Mucosa of descending colon (tissue), 3 donors: Measurements from ENCODE around the gene CACNA2D1. TPM values are rescaled to one million over a fixed set of nuclear protein-coding genes. Genes with fewer than 3 reads are reported as not detected.

Source experiments
- ATAC-seq: fragments of 200-7000 bp; cut with Tn5 transposase; one replicate; pipeline ENCODE4 v1.9.1; 2020; ENCODE audit warnings: mild to moderate bottlenecking, moderate library complexity
- DNase-seq, 3 donors: peaks; one replicate each; pipeline ENCODE4 v3.0.0-alpha.2; 2020
- H3K36me3 ChIP-seq: fragments of 200-600 bp; one replicate; pipeline ENCODE4 v1.8.0; 2021; ENCODE audit warnings: low read depth, mild to moderate bottlenecking
- H3K4me1 ChIP-seq: fragments of 200-600 bp; one replicate; pipeline ENCODE4 v1.8.0; 2021; ENCODE audit warnings: low read depth, mild to moderate bottlenecking
- H3K4me3 ChIP-seq: fragments of 200-600 bp; one replicate; pipeline ENCODE4 v1.8.0; 2021; ENCODE audit warnings: mild to moderate bottlenecking
- H3K9me3 ChIP-seq: fragments of 200-600 bp; one replicate; pipeline ENCODE4 v1.8.0; 2021; ENCODE audit warnings: mild to moderate bottlenecking
- intact Hi-C, 2 donors: fragments of 100-400 bp; cut with DNase I in 1 of 2; cut with micrococcal nuclease in 1 of 2; formaldehyde crosslinking; loops; one replicate each; pipeline versions ENCODE4 v1.11.0 to v1.11.1; 2022; cut with DNase I, micrococcal nuclease
- total RNA-seq, 3 donors: library from RNA; stranded (reverse); fragmentation: NEBNext Ultra II Directional in 2 of 3; extraction: Animal tissue kit (Norgen Biotek cat#: 25700) in 2 of 3; gene quantifications; one replicate each; pipeline versions ENCODE4 v1.2.1 to v1.2.4, GENCODE V29; 2021 to 2023
- TF ChIP-seq, protein P1 (sequence below): fragments of 200-600 bp; IDR thresholded peaks from one replicate; pipeline ENCODE4 v1.8.0; 2022; ENCODE audit warnings: antibody characterized with exemption, mild to moderate bottlenecking
- donor health status: DM: no; HTN: no; CAD: no; lungs with moderate emphysema.
- donor health status: DM: no; HTN: no; CAD: no.
- donor health status: DM: no; HTN: yes; CAD: no.

Gene CACNA2D1
- total RNA-seq, 3 donors from 2014 or later: 3.9 to 44.1 (median 6.9) TPM

GRCh38 chr7:82175319-82175718, 268.3 kb downstream of the CACNA2D1 start:
- ATAC-seq (no peak), DNase-seq (no peak)
- H3K4me1 ChIP-seq: no peaks in the 10 kb centered on the region
- TF ChIP-seq, protein P1, sequence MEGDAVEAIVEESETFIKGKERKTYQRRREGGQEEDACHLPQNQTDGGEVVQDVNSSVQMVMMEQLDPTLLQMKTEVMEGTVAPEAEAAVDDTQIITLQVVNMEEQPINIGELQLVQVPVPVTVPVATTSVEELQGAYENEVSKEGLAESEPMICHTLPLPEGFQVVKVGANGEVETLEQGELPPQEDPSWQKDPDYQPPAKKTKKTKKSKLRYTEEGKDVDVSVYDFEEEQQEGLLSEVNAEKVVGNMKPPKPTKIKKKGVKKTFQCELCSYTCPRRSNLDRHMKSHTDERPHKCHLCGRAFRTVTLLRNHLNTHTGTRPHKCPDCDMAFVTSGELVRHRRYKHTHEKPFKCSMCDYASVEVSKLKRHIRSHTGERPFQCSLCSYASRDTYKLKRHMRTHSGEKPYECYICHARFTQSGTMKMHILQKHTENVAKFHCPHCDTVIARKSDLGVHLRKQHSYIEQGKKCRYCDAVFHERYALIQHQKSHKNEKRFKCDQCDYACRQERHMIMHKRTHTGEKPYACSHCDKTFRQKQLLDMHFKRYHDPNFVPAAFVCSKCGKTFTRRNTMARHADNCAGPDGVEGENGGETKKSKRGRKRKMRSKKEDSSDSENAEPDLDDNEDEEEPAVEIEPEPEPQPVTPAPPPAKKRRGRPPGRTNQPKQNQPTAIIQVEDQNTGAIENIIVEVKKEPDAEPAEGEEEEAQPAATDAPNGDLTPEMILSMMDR: no peak
- H3K4me3 ChIP-seq: no peak overlapping the region
- intact Hi-C loops: no loop called here
- H3K9me3 ChIP-seq: no peaks in the 10 kb centered on the region
- no peaks in the 10 kb centered on the region for H3K36me3 ChIP-seq

DNA sequence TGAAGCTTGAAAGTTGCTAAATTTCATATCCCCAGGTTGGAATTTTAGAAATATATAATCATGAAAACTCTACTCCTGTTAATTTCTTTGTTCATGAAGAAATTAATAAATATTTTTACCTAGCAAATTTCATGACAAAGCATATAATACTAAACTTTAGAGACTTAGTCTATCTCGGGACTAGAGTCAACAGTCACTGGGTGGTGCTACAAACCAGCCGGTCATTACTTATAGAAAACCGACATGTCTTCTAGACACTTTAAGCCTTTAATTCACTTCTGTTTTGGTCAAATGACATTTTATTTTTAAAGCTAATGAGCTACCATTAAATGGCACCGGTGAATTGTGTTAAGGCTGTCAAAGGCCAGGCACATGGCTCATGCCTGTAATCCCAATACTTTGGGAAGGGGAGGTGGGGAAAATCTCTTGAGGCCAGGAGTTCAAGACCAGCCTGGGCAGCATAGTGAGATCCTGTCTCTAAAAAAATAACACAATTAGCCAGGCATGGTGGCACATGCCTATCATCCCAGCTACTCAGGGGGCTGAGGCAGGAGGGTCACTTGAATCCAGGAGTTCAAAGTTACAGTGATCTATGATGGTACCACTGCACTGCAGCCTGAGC, 270.1 kb downstream of the CACNA2D1 start:
- DNase-seq (no peak), ATAC-seq (no peak)
- no peaks in the 10 kb centered on the region for H3K9me3 ChIP-seq
- H3K36me3 ChIP-seq: no peaks in the 10 kb centered on the region
- H3K4me1 ChIP-seq: no peaks in the 10 kb centered on the region
- no peak overlapping the region for H3K4me3 ChIP-seq
- intact Hi-C loops: no loop called here
- TF ChIP-seq, protein P1: no peak

- H3K9me3 ChIP-seq: no peaks in the 10 kb centered on the region
Observed at GRCh38 chr7:82172881-82173280, 270.7 kb downstream of the CACNA2D1 start.

GRCh38 chr7:82172017-82172416, 271.6 kb downstream of the CACNA2D1 start:
- H3K36me3 ChIP-seq: no peaks in the 10 kb centered on the region
- DNase-seq: no peak
- intact Hi-C loops: no loop called here
- no peaks in the 10 kb centered on the region for H3K9me3 ChIP-seq
- no peak overlapping the region for H3K4me3 ChIP-seq
- H3K4me1 ChIP-seq: no peaks in the 10 kb centered on the region
- no peak for ATAC-seq
- TF ChIP-seq, protein P1: no peak

More at GRCh38 chr7:82172881-82173280, 270.7 kb downstream of the CACNA2D1 start:
- Histone ChIP-seq H3K4me3 (no peak overlapping the region), H3K4me1 (no peaks in the 10 kb centered on the region), H3K36me3 (no peaks in the 10 kb centered on the region)
- intact Hi-C loops: no loop called here
- ATAC-seq (no peak), DNase-seq (no peak)
- TF ChIP-seq, protein P1: no peak

GRCh38 chr7:82167558-82168314, 275.8 kb downstream of the CACNA2D1 start:
- no peak for ATAC-seq
- Histone ChIP-seq H3K9me3 (no peaks in the 10 kb centered on the region), H3K36me3 (no peaks in the 10 kb centered on the region), H3K4me3 (no peak overlapping the region), H3K4me1 (no peaks in the 10 kb centered on the region)
- intact Hi-C loops: no loop called here
- no peak for DNase-seq
- TF ChIP-seq, protein P1: no peak
